ENCODE results near the gene NDUFB11. TPM values are rescaled to one million over a fixed set of nuclear protein-coding genes. Genes with fewer than 3 reads are reported as not detected.

NDUFB11 gene
- 50.4 TPM for total RNA-seq

DNA sequence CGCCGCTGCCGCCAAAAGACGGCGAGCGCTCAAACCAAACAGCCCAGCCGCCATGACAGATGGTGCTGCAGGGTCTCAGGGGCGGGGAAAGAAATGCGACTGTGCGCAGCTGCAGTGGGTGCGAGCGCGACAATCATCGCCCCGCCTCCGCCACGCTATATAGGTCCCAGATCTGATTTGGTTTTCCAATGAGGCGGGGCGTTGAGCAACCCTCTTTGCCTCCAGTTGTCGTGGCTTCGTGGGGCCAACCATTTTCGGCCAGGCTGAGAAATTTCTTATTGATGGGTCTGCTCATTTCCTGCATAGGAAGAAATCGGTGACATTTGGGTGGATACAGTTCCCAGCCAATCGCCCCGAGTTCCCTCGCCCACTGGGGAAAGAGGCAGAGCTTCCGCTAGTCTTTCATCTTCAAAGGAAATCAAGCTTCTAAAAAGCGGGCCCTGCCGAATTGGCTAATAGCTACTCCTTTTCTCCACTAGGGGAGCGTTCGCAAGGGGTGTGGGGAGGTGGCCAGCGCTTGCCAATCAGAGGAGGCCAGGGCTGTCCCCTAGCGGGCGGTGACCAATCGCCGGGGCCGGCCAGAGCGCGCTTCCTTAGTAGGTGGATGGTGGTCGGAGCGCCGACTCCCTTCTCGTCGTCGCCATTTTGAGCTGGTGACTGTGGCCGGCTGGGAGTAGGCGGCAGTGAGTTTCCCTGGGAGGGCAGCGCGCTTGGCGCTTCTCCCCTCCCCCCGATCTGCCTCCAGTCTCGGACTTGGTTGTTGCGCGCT is at the start of gene NDUFB11, which contains the start of gene RBM10:
Gene NDUFB11 (minus strand): TSS at position 77 of the 769 bp plus-strand sequence. CDS start 23 bp downstream, at position 54.
Gene RBM10 (plus strand): TSS at position 596 of the 769 bp plus-strand sequence. CDS start 2,261 bp downstream, outside the sequence.
- DNase-seq, result peak; percentile 86

DNA sequence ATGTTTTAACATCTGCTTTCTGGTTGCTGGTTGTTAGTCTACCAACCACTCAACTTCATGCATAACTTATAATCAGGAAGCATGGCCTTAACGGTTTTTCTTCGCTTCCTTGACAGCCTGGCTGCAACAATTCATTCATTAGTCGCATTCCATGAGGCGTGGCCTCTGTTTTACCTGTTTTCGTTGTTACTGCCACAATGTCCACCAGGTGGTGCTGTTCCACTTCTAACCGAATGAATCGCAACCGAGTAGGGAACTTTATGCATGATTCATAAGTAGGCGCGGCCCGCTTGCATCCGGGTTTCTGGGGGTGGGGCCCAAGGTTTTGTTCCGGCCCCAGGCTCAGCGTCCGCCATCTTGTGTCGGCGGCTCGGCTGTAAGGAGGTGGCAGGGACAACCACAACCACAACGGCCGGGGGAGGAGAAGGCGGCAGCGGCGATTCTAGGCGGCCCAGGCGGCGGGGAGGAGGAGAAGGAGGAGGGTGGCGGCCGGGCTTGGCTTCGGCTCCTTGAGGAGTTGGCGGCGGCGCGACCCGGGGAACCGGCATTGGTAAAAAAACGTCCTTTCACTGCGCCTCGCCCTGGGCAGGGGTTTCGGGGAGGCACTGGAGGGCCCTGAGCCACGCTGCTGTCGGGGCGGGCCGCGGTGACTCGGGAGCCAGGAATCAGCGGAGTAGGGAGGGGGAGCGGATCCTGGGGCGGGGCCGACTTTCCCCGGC is 49.1 kb upstream of the NDUFB11 start, which contains the start of gene UBA1:
Gene UBA1 (plus strand): TSS at position 355 of the 719 bp plus-strand sequence. CDS start 4,974 bp downstream, outside the sequence.
- DNase-seq, result peak; percentile 83

DNA sequence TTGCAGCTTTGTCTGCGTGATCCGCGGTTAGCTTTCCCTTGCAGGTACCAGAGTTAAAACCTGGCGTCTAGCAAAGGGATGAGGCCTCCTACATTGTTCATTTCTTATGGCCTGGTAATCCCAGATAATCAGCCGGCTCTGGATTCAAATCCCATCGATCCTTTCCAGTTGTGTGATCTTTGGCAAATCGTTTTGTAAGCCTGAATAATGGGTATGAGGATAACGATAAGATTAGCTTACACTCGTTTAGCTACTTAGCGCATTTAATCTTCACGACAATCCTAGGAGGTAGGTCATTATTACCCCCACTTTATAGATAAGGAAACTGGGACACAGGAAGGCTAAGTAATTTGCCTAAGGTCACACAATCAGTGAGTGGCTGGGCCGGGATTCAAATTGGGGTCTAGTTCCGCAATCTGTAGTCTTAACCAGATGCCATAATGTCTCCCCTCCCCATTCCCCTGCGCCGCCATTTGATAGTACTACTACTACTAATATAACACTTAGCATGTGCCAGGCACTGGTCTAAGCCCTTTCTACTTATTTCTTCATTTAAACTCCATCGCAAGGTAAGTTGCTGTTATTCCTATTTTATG is 47.4 kb upstream of the NDUFB11 start:
- no peak for DNase-seq

DNA sequence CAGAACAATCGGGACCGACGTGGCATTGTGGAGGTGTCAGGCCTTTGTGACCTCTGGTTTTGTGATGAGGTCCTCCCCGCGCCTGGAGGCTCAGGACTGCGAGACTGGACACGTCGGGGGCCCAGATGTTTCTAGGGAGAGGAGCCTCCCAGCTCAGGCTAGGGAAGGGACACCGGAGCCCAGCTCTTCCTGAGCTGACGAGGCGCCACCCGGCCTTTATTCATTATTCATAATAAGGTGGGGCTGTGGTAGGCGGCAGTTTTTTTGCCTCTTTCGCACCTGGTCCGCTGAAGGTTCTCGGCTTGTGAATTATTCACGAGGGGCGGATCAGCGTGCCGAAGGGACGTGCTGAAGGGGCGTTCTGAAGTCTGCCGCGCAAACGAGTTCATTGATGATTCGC is 46.8 kb upstream of the NDUFB11 start:
- no peak for DNase-seq

DNA sequence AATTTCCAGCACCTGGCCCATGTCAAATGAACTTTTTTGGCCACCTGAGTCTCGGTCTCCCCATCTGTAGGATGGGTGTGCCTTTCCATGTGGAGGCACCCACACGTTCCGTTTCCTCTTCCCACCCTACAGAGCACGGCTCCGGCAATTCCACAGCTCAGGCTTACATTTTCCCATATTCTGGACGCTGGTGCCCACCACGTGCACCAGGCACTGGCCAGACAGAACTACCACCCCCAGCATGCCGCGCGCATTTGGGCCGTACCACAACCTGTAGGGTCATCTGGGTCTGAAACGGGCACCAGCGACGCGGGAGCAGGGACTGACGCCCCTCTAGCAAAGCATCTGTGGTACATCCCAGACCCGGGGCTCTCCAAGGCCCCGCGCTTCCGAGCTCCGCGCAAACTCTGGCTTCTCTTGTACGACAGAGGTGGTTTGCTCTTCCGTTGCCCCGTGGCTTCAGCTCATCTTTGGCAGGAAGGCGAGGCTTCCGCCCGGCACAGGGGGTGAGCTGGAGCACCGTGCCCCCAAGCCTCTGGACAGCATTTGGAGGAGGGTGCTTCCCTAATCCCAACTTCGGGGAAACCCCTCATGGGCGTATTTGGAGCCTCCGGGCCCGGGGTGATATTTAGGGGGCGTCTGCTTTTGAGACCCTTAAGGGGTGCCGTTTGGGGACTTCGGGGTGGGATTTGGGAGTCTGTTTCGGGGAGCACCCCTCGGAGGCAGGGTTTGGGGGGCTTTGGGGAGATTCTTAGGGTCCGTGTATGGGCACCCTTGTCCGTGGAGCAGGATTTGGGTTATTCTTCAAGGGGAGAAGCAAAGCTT is 46.2 kb upstream of the NDUFB11 start:
- DNase-seq, result peak; percentile 75

DNA sequence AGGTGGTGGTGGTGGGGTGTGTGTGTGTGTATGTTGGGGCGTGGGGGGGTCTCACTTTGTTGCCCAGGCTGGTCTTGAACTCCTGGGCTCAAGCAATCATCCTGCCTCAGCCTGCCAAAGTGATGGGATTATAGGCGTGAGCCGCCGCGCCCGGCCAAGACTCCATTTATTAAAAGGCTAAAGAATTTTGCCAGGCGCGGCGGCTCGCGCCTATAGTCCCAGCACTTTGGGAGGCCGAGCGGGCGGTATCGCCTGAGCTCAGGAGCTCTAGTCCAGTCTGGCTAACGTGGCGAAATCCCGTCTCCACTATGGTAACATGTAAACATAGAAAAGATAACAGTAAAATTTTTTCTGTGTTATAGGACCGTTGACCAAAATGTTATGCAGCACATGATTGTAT is 45.4 kb upstream of the NDUFB11 start:
- no peak for DNase-seq

DNA sequence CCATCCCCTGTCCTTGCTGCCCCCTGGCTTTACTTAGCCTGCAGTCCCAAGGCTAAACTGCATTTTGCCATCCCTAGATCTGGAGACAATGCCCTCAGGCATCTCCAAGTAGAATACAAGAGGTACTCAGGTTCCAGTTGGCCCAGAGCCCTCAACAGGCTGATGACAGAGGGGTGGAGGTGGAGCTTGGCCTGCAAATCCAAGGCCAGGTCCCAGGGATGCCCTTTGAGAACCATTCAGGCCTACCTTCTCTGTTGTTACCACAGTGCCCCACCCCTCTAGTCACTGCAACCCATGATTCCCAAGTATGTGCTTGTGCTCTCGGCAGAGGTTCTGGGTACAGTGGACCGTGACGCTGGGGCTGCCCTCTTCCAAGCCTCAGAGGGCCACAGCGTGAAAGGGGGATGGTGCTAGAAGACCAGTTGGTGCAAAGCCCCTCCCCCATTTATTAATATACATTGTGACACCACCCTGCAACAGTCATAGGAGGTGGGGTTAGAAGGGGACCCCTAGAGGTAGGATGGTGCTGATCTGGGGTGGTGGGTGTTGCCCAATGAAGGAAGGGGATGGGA is 42.7 kb upstream of the NDUFB11 start:
- no peak for DNase-seq

DNA sequence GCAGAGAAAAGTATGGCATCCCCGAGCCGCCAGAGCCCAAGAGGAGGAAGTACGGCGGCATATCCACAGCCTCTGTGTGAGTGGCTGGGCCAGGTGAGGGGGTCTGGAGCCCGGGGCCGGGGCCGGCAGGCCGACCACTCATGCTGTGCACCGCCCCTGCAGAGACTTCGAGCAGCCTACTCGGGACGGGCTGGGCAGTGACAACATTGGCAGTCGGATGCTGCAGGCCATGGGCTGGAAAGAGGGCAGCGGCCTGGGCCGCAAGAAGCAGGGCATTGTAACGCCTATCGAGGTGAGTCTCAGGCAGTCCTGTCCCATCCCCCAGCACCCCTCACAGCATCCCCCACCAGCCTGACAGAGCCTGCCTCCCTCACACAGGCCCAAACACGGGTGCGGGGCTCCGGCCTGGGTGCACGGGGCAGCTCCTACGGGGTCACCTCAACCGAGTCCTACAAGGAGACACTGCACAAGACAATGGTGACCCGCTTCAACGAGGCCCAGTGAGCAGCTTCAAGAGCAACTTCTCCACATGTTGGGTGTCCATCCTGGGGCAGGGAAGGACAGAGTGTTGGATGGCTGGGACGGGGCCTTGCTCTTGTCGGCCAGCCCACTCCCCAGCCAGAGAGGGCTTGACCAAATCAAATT is 41.7 kb upstream of the NDUFB11 start:
- no peak for DNase-seq

DNA sequence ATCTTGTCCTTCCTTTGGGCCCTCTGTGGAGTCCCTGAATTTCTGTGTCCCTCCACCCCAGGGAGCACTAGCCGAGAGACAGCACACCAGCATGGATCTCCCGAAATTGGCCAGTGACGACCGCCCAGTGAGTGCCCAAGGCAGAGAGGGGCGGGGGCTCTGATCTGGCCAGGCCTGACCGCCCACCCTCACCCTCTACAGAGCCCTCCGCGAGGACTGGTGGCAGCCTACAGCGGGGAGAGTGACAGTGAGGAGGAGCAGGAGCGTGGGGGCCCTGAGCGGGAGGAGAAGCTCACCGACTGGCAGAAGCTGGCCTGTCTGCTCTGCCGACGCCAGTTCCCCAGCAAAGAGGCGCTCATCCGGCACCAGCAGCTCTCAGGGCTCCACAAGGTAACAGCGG is 40.7 kb upstream of the NDUFB11 start:
- no peak for DNase-seq

DNA sequence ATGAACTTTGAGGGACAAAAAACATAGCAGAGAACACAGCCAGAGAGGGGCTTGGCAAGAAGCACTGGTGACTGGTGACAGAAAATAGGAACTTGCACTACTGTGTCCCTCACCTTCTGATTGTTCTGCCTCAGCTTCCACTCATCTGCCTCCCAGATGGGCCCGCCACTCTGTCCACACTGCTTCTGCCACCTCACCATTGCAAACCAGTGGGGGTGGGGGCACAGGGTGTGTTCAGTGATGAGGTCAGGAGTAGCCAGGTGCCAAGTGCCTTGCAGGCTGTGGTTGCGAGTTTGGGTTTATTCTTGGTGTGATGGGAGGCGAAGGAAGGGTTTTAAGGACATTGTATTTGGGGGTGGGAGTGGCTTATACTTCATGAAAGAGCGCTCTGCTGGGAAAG is 40.0 kb upstream of the NDUFB11 start:
- DNase-seq, result no peak

DNA sequence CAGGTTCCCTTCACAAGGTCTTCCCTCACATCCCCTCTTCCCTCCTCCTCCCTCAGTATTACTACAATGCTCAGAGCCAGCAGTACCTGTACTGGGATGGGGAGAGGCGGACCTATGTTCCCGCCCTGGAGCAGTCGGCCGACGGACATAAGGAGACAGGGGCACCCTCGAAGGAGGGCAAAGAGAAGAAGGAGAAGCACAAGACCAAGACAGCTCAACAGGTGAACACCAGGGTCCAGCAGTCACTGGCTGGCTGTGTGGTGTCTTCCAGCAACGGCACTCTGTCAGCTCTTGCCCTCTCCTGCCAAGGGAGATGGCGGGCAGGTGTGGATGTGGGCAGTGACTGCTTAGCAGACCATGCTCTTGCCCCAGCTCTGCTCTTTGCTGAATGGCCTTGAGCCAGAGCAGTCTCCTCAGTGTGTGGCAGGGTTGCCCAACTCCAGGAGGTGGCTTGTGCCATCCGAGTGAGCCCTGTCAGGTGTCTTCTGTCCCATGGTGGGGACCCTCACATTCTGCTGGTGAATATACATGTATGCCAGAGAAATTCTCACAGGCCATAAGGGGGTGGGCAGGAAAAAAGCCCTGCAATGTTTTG is 37.7 kb upstream of the NDUFB11 start:
- DNase-seq, result no peak

DNA sequence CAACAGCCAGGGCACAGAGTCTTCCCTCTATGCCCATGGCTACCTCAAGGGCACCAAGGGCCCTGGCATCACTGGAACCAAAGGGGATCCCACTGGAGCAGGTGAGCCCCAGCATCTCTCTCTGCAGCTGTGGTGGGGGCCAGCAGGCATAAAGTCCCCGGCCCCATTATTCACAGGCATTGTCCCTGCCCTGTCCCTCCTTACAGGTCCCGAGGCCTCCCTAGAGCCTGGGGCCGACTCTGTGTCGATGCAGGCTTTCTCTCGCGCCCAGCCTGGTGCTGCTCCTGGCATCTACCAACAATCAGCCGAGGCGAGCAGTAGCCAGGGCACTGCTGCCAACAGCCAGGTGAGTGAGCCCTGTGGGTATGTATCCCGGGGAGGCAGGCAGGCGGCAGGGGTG is 36.8 kb upstream of the NDUFB11 start:
- DNase-seq, result no peak

DNA sequence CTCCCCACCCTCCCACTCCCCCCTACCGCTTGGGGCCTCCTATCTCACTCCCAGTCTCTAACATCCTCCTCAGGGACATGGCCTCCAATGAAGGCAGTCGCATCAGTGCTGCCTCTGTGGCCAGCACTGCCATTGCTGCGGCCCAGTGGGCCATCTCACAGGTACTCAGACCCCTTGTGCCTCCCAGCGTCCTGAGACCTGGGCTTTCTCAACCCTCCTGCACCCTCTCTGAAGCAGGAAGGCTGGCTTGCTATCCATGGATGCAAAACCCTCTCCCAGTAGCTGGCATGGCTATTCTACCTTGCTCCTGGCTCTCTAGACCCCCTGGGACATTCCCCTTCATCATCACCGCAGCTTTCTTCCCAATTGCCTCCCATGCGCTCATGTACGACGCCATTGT is 35.8 kb upstream of the NDUFB11 start:
- no peak for DNase-seq

DNA sequence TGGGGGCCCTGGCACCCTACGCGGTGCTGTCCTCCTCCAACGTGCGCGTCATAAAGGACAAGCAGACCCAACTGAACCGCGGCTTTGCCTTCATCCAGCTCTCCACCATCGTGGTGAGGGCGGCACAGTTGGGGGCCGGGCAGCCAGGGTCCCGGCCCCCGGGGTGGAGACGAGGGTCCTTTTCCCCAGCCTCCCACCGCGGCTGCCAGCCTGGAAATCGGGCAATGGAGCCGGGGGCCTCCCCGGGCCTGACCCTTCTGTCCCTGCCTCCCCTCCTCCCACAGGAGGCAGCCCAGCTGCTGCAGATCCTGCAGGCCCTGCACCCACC is 35.4 kb upstream of the NDUFB11 start:
- DNase-seq, result no peak

DNA sequence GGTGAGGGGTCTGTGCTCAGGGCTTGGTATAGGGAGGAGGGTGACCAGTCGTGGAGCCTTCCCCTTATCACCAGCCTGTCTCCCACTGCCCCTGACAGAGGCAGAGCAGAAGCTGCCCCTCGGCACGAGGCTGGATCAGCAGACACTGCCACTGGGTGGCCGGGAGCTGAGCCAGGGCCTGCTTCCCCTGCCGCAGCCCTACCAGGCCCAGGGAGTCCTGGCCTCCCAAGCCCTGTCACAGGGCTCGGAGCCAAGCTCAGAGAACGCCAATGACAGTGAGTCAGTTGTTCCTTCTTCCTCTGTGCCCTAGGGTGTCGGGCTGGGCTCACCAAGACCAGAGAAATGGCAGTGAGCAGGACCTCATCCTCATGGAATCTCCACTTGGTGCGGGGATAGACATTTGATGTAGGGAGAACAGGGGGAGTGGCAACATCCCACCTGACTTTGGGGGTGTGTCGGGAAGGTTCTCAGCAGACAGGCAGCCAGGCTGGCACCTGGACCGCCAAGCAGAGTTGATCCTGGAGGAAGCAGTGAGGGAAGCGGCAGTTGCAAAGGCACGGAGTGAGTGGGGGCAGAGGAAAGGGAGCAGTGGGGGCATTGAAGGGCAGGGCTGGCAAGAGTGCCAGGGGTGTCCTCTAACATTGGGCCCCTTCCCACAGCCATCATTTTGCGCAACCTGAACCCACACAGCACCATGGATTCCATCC is 34.9 kb upstream of the NDUFB11 start:
- DNase-seq, result peak; percentile 13

DNA sequence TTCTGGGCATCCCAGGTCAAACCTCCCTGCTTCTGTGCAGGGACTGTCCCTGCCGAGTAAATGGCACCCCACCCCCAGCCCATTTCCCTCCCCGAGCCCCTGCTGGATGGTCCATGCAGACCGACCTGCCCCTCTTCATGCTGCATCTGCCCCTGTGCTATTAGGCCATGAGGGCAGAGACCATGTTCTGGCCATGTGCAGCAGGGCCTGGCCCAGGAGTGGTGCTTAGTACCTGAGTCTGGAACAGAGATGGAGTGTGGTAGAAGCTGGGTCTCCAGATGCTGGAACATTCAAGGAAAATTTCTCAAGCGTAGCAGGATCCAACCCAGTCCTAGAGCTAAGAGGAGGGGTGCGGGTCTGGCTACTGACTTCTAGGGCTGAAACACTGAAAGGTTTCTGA is 33.8 kb upstream of the NDUFB11 start:
- DNase-seq, result no peak

DNA sequence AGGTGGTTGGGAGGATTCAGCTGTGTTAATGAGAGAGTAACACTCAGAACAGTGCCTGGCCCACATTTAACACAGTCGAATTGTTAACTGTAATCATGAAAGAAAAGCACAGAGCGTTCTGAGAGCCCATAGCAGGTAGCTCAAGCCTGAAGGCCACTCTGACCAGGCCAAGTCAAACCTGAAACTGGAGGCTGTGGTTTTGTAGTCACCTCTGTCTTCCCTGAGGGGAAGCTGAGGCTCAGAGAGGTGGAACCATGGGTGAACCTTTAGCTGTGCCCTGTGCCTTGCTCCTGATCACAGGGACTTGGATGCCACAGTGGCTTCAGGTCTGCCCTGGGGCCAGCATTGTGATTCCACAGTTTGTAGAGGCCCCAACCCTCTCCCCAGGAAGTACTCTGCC is 32.6 kb upstream of the NDUFB11 start:
- no peak for DNase-seq

DNA sequence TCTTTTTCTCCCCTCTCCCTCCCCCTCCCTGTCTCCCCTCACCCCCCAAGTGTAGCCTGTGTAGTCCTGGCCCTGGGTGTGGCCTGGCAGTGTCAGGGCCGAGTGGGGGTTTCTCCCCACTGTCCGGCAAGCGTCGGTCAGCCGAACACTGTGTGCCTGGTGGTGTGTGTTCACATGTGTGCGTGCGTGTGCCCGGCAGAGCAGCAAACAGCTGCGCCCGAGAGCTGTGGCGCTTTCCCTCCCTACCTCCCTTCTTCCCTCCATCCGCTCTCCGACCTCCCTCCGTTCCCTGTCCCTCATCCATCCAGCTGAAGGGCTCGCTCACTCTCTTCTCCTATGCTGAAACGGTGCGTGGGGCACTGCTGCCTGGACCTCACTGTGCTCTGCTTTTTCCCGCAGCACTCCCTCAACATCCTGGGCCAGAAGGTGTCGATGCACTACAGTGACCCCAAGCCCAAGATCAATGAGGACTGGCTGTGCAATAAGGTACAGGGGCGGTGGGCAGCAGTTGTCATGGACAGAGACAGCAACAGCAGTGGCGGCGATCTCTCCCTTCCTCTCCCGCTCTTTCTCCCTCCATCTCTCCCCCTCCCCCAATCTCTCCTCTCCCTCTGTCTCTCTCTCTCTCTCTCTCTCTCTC is 31.7 kb upstream of the NDUFB11 start:
- no peak for DNase-seq

DNA sequence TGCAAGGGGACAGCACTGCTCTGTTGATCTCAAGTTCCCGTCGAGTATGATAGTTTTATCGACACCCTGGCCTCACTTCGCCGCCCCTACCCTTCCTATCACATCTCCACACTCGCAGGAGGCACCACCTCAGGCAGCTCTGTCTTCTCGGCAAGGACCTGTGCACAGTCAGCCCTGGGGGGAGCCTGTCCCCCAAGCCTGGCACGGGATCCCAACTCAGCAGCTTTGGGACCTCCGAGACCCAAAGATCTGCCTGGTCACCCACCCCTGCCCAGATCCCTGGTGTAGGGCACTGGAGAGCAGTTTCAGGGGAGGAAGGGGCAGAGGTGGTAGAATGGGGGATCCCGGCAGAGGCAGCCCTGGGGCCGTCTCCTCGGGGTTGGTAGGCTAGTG is 31.1 kb upstream of the NDUFB11 start:
- DNase-seq, result no peak

Data from occipital lobe (tissue), 2 donors.